Activated T-helper 9 cell treated with anti-CD3 and anti-CD28 coated beads, Interleukin-2, amount 50 U/mL, for 16 hours (primary cell): ENCODE results near the gene SOX14.

Source experiments
- DNase-seq: peaks from one replicate; pipeline ENCODE4 v3.0.0-alpha.2; 2020; ENCODE audit warnings: low read depth

SOX14 gene

DNA sequence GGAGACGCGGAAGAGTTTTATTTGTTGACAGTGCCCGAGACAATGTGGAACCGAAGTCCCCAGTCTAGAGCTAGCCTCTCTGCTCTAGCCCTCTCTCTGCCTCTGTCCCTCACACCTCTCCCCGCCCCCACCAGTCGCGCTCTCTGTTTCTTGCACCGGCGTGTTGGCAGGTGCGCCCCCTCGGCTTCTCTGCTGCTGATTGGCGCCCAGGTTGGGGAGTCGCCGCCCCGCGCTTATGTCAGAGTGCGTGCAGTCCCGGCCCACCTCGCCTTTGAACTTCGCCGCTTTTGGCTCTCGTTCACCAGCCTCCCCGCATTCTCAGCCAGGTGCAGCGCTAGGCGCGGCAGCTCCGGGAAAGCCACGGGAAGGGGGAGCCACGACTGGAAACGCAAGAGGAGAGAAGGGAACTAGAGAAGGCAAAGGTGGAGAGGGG, at the start of gene SOX14:
Gene SOX14, plus strand, starts transcription at position 315 of the 433 bp plus-strand sequence. CDS start 470 bp downstream, outside the sequence.
- no peak for DNase-seq

GRCh38 chr3:137714551-137714950, 49.6 kb upstream of the SOX14 start:
- DNase-seq: no peak

GRCh38 chr3:137724240-137724639, 39.9 kb upstream of the SOX14 start:
- DNase-seq: no peak

GRCh38 chr3:137737208-137737607, 26.9 kb upstream of the SOX14 start:
- no peak for DNase-seq

DNA sequence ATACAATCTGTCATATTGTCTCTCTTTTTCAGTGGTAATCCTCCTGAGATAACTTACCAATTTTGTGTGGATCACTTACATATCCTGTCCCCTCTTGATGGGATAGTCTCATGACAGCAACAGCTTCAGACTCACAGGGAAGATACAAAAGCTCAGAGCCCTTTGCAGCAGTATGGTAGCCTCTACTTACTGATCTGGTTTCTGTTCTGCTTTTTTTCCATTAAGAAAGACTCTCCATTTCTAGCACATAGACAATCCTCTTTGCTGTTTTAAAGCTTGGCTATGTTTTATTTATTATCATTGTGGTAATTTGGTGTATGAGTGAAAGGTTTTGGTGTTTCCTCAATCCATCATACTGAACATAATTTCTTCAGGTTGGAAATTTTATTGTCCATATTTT, 25.4 kb upstream of the SOX14 start:
- DNase-seq: no peak

- no peak for DNase-seq
Observed at GRCh38 chr3:137743608-137744007, 20.5 kb upstream of the SOX14 start.

DNA sequence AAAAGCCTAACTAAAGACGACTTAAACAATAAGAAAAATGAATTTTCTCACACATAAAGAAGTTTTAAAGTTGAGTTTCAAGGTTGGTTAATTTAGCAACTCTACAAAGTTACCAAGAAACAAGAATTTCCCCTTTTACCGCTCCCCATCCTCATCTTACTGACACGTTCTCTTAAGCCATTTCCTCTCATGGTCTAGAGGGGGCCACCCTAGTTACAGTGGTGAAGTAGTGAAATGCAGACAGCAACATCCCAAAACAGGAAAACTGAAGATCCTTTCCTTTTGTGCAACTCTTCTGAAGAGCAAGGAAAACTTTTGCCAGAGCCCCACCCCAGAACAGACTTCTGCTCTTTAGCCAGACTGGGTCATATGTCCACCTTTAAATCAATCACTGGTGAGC, 17.3 kb upstream of the SOX14 start:
- DNase-seq: no peak

- no peak for DNase-seq
Observed at GRCh38 chr3:137759505-137759904, 4.6 kb upstream of the SOX14 start.

DNA sequence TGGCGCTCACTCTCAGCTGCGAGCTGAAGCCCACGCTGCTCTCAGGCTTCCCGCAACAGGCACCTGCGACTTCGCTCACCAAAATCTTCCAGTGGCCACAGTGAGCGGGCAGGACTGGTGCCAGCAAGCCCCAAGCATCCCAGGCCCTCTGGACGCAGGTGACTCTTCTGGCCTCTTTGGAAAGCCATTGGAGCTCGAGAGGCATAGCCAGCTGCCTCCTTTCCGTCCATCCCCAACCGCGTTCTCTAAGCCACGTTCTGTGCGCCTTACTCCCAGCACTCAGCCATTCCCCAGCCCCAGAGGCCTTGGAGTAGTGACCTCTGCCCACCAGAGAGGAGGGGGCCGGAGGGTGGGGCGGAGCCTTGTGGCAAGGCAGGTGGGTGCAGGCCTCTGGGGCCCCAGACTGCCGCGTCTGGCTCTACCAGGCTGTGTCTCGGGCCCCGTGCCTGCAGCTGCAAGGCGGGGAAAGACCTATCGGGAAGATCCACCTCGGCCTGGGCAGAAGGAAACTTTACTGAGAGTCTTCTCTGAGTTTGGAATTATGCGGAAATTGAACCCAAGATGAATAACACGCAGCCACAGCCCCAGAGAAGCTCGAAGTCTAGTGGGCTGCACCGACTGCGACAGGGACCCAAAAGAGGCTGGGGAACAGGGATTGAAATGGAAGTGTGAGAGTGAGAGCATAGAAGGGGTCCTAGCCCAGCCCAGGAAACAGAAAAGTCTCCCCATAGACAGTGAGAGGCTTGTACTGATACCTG, 3.6 kb upstream of the SOX14 start:
- no peak for DNase-seq

DNA sequence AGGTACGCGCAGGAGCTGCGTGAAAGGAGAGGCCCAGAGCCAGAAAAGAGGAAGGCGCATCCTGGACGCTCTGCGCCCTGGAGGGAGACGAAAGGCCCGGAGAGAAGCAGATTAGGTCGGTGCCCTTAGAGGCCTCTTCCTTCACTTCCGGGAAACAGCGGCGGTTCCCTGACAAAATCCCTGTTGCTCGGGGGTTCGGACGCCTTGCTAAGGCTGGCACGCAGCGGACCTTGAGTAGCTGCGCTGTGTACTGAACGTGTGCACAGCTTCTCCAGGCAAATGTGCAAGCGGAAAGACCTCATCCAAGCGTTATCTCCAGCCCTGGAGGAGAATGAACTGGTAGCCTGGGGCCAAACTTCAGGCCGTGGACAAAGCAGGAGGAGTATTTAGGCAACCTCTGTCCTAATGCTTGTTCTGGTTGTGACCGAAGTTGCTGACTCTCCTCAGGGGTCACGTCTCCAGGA, 3.0 kb upstream of the SOX14 start:
- no peak for DNase-seq

GRCh38 chr3:137761563-137762503, 2.3 kb upstream of the SOX14 start:
- no peak for DNase-seq

DNA sequence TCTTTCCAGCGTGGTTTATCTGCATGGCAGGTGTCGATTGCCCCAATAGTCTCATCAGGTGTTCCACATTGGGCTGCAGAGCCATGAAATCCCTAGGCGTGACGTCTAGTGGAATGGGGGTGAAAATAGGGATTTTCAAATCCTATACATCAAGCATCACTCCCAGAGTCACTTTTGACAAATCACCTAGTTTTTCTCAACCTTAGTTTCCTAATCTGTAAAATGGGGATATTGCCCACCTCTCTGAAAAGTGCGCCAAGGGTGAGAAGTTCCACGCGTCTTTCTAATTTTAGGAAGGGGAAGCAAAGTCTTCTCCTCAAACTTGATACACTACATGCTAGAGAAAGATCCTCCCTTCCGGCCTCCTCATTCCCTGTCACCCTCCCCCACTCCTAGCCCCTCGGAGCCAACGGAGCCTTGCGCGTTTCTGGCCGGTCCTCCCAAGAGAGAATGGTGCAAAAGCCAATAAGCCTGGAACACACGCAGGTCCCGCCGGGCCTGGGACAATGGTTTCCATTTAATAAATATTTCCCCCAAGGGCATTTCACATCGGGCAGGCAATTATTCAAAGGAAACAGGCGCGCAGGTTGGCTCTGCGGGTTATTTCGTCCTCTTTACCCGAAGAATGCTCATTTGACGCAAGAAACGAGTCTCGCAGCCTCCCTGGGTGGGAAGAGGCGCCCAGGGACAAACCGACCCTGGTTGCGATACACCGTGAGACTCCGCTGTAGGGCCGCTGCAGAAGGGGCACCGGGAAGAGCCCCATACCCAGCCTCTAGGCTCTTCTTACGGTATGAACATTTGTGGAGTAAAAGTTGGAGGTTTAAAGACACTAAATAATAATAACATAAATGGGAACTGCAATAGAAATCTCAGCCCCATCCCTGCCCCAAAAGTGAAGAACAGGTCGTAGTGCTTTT, 1.2 kb upstream of the SOX14 start:
- no peak for DNase-seq

- no peak for DNase-seq
Observed at GRCh38 chr3:137763594-137763938, 549 bp upstream of the SOX14 start.

DNA sequence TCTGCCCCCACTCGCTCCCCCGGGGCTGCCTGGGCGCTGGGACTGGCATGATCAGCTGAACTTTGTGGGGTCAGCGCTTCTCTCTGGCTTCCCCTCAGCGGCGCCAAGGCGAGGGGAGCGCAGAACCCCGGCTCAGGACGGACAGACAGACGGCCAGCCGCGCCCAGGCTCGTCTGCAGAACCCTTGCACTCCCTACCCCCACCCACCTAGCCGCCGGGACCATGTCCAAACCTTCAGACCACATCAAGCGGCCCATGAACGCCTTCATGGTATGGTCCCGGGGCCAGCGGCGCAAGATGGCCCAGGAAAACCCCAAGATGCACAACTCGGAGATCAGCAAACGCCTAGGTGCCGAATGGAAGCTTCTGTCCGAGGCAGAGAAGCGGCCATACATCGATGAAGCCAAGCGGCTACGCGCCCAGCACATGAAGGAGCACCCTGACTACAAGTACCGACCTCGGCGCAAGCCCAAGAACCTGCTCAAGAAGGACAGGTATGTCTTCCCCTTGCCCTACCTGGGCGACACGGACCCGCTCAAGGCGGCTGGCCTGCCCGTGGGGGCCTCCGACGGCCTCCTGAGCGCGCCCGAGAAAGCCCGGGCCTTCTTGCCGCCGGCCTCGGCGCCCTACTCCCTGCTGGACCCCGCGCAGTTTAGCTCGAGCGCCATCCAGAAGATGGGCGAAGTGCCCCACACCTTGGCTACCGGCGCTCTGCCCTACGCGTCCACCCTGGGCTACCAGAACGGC, 621 bp downstream of the SOX14 start:
- DNase-seq: no peak

DNA sequence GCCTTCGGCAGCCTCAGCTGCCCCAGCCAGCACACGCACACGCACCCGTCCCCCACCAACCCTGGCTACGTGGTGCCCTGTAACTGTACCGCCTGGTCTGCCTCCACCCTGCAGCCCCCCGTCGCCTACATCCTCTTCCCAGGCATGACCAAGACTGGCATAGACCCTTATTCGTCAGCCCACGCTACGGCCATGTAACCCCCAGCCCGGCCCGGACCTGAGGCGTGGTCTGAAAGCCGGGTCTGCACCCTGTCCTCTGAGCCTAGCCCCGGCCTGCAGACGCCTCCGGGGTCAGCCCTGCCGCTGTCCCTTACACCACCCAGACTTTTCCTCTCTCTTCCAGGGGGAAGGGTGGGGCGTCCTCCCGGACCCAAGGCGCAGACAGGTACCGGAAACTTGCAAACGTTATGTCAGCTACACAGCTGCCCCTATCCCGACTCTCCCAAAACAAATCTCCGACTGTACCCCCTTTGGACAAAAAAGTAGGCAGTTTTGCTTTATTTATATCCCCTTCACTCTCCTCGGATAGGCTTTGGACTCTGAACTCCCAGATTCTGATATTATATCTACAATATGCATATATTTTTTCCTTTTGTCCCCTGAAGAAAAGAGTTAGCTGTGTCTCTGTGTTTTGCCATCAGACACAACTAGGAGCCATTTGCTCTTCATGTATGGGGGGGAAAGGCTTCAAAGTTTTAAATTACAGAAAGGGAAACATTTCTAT, 1.4 kb downstream of the SOX14 start:
- DNase-seq: no peak

GRCh38 chr3:137766041-137766875, 2.1 kb downstream of the SOX14 start:
- no peak for DNase-seq

DNA sequence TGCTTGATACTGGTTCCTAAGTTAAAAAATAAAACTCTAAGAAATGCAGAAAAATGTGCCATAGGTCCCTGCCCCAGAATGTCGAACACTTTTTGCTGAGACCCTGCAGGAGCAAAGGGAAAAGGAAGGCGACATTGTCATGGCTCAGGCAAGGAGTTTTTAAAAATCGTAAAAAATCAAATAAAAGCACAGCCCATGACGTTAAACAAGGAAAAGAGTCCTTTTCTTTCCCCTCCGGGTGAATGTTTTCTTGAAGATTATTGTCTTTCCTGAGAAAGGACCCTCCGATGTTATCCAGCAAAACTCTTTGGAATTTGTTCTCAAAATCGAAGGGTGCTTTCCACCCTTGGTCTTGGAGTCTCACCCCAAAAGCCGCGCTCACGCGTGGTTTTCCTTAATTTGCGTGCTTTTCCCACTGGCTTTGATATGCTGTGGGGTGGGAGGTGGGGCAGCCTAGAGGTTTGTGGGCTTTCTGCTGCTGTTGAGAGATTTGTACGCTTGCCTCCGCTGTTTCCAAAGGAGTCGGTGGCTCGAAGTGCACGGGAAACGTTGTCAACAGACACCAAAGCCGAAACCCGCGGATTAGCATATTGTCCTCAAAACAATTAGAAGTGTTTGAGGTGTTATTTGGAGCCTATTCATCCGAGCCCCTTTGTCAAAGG, 2.9 kb downstream of the SOX14 start:
- no peak for DNase-seq

GRCh38 chr3:137767538-137768360, 3.6 kb downstream of the SOX14 start:
- no peak for DNase-seq
